Activated CD8-positive, alpha-beta memory T cell treated with anti-CD3 and anti-CD28 coated beads, Interleukin-2, amount 50 U/mL, for 4 hours (primary cell): ENCODE data around the gene SLC7A8.
A peak's percentile ranks its signal among the peaks of the same experiment; 100 is the strongest.
"Not testable (repeated sequence)": the region's sequence is repeated elsewhere in the genome, so short reads cannot be mapped to it uniquely, and the experiment has no call there.

Experiments used
- DNase-seq: peaks from one replicate; pipeline ENCODE4 v3.0.0-alpha.2; 2020

The SLC7A8 gene

DNA sequence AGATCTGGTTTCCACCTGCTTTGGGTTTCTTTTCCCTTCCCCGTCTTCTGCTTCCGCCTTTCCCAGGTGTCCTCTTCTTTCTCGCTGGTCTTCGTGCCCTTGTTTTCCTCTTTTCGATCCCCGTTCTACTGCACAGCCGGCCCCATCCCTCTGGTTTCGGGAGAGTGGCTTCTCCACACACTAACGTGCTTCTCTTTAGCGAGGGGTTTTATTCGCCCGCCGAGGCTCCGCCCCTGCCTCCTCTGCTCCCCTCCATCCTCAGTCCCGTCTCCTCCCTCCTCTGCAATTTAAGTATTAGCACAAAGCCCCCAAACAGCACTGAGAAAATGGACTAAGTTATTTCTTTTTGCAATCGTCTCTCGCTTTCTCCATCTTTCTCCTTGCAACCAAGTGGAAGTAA, at the start of gene SLC7A8:
Gene SLC7A8, minus strand, starts transcription at position 182 of the 400 bp plus-strand sequence. CDS start 746 bp downstream, outside the sequence.
- DNase-seq = peak; percentile 47

DNA sequence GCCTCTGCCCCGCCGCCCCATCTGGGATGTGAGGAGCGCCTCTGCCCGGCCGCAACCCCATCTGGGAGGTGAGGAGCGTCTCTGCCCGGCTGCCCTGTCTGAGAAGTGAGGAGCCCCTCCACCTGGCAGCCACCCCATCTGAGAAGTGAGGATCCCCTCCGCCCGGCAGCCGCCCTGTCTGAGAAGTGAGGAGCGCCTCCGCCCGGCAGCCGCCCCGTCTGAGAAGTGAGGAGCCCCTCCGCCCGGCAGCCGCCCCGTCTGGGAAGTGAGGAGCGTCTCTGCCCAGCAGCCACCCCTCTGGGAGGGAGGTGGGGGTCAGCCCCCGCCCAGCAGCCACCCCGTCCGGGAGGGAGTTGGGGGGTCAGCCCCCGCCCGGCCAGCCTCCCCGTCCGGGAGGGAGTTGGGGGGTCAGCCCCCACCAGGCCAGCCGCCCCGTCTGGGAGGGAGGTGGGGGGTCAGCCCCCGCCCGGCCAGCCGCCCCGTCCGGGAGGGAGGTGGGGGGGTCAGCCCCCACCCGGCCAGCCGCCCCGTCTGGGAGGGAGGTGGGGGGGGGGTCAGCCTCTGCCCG, 48.9 kb upstream of the SLC7A8 start:
- not testable (repeated sequence) for DNase-seq

DNA sequence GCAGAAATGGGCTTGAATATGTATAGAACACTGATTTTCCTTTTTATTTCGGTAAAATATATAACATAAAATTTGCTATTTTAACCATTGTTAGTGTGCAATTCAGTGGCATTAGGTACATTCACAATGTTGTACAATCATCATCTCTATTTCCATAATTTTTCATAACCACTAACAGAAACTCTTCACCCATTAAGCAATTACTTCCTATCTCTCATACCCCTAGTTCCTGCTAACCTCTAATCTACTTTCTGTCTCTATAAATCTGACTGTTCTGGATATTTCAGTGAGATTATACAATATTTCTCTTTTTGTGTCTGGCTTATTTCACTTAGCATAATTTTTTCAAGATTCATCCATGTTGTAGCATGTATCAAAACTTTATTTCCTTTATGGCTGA, 45.4 kb upstream of the SLC7A8 start:
- DNase-seq = no peak

DNA sequence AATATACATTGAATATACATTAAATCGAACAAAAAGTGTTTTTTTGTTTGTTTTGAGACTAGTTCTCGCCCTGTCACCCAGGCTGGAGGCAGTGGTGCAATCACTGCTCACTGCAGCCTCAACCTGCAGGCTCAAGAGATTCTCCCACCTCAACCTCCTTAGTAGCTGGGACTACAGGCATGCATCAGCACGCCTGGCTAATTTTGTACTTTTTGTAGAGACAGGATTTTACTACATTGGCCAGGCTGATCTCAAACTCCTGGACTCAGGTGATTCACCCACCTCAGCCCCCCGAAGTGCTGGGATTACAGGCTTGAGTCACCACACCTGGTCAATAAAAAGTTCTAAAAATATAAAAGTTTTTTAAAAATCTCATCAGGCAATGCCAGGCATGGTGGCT, 44.1 kb upstream of the SLC7A8 start:
- DNase-seq = no peak

DNA sequence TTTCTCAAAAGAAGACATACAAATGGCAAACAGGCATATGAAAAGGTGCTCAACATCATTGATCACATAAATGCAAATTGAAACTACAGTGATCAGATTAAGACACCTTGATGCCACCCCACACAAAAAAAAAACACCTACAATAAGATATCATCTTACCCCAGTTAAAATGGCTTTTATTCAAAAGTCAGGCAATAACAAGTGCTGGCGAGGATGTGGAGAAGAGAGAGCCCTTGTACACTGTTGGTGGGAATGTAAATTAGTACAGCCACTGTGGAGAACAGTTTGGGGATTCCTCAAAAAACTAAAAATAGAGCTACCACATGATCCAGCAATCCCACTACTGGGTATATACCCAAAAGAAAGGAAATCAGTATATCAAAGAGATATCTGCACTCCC, 41.5 kb upstream of the SLC7A8 start:
- not testable (repeated sequence) for DNase-seq

DNA sequence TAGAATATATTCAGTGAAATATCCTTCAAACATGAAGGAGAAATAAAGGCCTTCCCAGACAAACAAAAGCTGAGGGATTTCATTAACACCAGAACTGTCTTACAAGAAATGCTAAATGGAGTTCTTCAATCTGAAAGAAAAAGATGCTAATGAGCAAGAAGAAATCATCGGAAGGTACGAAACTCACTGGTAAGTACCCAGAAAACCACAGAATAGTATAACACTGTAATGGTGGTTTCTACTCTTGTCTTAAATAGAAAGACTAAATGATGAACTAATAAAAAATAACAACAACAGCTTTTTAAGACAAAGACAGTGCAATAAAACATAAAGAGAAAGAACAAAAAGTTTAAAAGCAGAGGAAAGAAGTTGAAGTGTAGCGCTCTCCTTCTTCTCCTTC, 35.6 kb upstream of the SLC7A8 start:
- DNase-seq = no peak

DNA sequence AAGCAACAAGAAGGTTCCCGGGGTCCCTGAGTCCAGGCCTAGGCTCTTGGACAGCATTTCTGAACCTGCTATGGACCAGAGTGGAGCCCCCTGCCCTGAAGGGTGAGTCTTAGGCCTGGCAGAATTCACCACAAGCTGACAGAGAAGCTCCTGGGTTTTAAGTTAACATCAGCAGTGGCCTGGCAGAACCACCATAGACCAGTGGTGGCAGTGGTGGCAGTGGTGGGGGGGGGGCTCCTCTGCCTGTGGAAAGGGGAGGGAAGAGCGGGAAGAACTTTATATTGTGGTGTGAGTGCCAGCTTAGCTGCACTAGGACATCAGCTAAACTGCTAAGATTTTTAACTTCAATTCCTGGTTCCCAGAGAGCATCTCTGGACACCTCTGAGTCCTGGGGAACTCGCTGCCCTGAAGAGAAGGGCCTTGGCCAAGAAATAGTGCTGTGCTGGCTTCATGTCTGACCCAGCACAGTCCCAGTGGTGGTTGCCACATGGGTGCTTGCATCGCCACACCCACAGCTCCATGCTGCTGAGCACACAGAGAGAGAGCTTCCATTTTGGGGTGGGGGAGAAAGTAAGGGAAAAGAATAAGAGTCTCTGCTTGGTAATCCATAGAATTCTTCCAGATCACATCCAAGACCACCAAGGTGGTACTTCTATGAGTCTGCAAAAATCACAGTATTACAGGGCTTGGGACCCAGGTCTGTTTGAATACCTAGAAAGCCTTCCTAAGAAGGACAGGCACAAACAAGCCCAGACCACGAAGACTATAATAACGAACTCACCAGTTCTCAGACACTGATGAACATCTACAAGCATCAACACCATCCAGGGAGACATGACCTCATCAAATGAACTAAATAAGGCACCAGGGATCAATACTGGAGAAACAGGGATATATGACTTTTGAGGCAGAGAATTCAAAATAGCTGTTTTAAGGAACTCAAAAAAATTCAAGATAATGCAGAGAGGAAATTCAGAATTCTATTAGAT, 33.9 kb upstream of the SLC7A8 start:
- DNase-seq = no peak

DNA sequence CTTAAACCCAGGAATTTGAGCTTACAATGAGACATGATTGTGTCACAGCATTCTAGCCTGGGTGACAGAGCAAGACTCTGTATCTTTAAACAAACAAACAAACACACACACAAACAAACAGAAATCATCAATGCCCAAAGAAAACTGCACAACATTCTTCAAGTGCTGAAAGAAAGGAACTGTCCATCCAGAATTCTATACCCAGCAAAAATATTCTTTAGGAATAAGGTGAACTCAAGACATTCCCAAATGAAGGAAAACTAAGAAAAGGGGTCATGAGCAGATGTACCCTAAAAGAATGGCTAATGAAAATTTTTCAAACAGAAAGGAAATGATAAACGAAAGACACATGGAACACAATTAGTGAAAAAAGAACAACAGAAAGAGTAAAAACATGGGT, 32.0 kb upstream of the SLC7A8 start:
- DNase-seq = no peak

DNA sequence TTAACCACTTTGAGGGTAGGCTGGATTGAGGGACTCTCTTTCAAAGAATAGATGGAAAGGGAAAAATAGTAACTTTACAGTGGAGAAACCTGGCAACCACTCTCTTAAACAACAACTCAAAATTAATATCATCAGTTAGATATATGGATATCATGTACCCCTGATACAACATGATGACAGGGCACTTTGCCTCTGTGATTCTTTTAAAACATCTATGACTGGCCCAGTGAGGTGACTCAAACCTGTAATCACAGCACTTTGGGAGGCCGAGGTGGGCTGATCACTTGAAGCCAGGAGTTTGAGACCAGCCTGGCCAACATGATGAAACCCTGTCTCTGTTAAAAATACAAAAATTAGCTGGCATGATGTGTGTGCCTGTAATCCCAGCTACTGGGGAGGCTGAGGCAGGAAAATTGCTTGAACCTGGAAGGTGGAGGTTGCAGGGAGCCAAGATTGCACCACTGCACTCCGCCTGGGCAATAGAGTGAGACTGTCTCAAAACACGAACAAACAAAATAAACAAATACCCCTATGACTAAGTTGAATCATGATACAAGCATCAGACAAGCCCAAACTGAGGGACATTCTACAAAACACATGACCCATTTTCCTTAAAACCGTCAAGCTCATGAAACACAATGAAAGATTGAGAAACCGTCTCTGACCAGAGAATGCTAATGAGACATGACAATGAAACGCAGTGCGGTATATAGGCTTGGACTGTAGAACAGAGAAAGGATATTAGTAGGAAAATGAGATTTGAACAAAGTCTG, 26.4 kb upstream of the SLC7A8 start:
- no peak for DNase-seq

DNA sequence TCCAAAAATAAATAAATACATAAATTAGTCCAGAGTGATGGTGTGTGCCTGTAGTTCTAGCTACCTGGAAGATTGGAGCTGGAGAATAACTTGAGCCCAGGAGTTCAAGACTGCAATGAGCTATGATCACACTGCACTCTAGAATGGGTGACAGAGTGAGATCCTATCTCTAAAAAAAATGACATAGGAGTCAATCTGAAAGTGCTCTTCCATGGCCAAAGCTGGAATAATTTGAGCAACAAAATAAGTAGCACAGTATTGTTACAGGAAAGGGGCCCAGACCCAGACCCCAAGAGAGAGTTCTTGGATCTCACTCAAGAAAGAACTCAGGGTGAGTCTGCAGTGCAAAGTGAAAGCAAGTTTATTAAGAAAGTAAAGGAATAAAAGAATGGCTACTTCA, 24.9 kb upstream of the SLC7A8 start:
- DNase-seq = no peak

DNA sequence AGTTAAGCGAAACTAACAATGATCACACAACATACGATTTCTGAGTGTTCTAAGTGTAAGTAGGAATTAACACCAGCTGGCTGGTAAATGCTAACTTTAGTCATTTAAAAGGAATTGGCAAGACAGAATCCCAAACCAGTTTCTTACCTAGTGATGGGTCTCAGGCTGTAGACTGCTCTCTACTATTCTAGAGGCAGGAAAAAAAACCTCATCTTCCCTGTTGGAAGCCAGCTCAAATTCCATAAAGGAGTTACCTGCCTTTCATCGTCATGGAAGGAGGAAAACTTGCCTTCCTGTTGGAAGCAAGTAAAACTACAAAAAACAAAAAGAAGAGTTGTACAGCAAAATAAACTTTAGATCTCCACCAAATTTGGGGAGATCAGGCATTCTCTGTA, 23.7 kb upstream of the SLC7A8 start:
- DNase-seq = no peak

DNA sequence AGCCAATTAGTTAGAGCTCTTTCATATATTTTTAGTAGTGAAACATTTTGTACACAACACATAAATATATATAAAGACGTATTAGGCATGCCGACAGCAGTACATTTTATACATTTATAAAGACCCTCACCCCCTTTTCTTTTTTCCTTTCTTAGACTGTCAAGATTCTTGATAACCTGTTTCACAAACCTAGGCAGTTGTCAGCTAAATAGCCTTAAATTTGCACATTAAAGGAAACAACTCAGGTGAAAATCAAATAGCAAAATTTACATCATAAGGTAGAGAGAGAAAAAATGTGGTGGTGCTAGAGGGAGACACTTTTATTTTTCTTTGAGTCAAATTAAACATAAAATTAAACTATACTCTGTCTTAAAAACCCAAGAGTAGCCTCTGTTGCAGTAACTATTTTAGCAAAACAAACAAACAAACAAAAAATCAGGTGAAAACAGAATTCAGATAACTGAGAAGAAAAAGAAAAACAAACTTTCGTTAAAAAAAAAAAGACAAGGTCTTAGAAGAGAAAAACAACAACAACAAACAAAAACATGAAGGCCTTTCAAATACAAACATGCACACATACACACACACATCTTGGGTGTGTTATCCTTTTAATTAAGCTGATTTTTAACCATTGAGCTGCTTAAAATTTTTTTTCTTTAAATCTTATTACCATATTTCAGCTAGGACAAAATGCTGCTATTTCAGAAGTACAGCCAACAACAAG, 23.1 kb upstream of the SLC7A8 start:
- no peak for DNase-seq

DNA sequence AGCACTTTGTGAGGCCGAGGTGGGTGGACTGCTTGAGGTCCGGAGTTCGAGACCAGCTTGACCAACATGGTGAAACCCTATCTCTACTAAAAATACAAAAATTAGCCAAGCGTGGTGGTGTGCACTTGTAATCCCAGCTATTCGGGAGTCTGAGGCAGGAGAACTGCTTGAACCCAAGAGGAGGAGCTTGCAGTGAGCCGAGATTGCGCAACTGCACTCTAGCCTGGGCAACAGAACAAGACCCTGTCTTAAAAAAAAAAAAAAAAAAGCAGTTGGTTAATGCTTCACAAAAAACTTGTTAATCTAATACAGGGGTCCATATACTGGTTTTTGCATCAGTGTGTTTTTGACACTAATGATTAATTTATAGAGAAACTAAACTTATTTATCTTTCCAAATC, 18.5 kb upstream of the SLC7A8 start:
- DNase-seq = no peak

DNA sequence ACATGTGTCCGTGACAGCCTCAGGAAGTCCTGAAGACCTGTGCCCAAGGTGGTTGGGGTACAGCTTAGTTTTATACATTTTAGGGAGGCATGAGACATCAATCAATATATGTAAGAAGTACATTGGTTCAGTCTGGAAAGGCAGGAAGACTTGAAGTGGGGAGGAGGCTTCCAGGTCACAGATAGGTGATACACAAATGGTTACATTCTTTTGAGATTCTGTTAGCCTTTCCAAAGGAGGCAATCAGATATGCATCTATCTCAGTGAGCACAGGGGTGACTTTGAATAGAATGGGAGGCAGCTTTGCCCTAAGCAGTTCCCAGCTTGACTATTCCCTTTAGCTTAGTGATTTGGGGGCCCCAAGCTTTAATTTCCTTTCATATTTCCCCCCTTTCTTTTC, 15.7 kb upstream of the SLC7A8 start:
- DNase-seq = not testable (repeated sequence)

DNA sequence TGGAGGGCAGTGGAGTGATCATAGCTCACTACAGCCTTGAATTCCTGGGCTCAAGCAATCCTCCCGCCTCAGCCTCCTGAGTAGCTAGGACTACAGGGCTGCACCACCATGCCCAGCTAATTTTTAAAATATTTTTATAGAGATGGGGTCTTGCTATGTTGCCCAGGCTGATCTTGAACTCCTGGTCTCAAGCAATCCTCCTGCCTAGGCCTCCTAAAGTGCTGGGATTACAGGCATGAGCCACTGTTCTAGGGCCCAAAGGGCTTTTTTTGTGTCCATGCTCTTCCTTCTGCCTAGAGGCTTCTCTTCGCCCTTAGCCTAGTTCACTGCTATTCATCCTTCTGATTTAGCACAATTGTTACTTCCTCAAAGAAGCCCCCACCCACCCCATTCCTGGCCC, 13.0 kb upstream of the SLC7A8 start:
- DNase-seq = not testable (repeated sequence)

DNA sequence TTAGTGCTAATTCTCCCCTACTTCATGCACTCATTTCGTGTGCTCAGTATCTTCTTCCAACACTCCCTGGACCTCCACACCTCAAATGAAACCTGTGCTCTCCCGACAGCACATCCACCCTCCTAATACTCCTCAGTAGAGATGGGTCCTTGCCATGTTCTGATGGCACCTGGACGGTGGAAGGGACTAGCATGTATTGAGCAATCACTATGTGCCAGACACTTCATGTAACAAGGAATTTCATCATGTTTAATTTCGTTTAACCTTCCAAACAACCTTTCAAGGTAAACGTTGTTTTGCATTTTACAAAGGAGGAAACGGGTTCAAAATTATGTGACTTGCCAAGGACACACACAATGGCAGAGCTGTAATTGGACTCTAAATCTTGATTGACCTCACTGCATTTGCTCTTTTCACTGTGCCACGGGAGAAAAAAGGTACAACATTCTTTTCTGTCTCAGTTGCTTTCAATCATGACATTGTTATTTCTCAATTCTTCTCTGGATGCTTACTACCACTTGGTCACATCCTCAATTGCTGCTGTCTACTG, 12.2 kb upstream of the SLC7A8 start:
- no peak for DNase-seq

DNA sequence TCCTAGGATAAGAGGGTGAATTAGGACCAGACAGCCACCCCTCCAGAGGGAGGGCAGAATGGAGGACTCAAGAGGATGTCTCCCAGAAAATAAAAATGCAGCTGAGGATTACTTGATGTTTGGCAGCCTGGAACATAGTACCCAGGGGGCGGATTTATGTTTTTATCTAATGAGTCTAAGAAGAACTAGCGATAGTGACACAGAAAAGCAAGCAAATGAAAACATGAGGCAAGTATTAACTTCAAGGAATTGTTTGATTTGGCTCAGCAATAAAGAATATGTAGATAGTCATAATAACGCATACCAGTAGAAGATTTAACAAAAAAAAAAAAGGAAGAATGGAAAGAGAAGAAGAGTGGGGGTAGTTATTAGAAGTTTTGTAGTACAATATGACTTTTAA, 10.0 kb upstream of the SLC7A8 start:
- DNase-seq = no peak

DNA sequence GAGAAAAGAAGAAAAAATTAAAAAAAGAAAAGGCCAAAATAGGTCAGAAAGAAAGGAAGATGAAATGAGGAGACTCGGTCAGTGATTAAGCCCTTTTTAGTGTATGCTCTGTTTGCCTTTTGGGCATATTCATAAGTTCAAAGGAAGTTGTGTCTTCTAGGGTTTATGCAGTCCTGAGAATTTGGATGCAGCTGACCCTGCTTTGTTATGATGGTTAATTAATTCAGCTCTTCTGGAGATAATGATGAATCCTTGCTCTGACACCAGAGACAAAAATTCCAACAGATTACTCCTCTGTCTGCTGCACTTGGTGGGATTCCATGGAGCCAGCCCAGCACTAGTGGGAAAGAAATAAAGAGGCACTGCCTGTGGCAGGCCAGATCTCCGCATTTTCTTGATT, 4.5 kb upstream of the SLC7A8 start:
- no peak for DNase-seq

DNA sequence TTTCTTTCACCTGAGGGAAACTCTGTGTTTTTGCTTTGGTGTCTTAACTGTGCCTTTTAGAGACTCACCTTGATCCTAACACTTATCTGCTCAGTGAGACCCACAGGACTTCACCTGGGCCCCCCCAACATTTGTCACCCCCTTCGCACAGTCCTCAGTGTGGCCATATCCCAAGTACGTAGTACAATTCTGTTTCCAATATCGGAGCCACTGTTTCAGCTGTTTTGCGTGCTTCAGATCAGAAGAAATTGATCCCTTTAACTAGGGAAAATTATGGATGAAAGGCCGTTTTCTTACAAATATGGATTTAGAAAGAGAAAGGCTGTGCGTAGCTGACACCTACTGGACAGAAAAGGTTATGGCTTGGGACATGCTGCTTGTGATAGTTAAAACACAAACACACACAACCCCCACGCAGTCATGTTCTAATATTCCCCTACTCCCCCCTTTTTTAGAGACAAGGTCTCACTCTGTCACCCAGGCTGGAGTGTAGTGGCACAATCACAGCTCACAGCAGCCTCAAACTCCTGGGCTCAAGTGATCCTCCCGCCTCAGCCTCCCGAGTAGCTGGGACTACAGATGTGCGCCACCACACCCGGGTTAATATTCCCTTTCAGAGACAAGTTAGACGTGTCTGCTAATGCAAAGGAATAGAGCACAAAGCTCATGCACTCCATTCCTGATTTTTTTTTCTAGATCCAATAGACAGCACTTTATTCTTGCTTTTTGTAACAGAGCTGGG, 3.6 kb upstream of the SLC7A8 start:
- DNase-seq = peak; percentile 22

DNA sequence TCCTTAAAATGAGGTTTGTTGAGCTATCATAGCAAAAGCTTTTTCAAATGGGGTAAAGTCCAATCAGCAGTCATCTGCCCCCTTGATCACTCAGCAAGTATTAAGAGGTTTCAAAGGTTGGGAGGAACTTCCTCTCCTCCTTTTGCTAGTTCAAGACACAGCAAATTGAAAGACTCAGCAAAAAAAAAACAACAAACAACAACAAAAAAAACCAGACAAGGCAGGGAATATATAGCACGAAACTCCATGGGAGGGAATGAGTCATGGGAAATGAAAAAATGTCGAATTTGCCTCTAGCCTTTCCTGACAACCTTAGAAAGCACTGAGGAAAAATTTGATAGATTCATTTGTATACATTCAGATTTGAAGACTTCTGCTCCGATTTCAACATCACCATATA, 1.6 kb upstream of the SLC7A8 start:
- no peak for DNase-seq

DNA sequence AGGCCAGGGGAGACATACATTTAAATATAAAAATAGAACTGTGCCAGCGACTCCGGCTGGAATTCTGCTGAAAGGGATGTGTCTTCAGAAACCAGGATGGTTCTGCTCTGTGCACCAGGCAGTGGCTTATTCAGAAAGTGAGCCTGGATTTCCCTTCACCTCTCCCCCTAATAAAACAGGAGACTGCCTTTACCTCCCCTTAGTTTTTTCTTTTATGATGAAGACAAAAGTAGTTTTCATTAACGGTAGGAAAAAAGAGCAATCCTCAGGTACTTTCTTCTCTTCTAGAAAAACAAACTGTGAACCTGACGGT, 346 bp downstream of the SLC7A8 start:
- no peak for DNase-seq
